GM18909 (cell line): ENCODE data around the gene PHF20.
"Not testable (repeated sequence)": the region's sequence is repeated elsewhere in the genome, so short reads cannot be mapped to it uniquely, and the experiment has no call there.

Experiments used
- ATAC-seq: cut with Tn5 transposase; IDR thresholded peaks from one replicate; pipeline ENCODE4 v1.9.1; 2021; ENCODE audit warnings: mild to moderate bottlenecking; ENCODE audit not compliant: unreplicated experiment, poor library complexity

The PHF20 gene

DNA sequence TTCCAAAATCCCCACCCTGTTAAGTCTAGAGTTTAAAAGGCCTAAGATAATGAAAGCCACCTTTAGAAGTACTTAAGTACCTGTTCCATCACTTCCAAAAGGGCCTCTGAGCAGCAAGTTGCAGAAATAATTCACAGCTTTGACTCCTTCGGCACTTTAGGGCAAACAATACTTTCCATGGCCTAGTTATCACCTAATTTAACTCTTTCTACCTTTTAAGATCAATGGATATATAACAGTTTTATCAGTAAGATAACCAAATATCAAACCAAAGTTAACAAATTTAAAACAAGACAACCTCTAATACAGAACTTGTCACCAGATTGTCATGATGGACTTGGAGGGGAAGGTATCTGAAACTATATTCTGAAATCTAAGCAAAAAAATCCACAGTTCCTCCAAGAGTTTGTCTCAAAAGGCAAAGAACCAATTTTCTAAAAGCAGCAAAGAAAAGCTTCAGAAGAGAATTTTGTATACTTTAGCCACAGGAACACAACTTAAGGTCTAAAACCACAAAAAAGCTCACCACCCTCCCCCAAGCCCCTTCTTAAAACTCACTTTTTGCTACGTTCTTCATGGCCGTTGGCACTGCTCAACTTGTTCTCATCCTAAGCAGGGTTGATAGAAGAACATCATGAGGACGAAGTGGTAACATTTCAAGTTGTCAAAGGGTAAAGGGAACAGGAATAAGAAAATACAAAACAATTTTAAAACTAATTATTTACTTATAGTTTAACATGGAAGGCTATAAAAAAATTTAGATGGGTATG lies 33.2 kb upstream of the PHF20 start:
- no peak for ATAC-seq

DNA sequence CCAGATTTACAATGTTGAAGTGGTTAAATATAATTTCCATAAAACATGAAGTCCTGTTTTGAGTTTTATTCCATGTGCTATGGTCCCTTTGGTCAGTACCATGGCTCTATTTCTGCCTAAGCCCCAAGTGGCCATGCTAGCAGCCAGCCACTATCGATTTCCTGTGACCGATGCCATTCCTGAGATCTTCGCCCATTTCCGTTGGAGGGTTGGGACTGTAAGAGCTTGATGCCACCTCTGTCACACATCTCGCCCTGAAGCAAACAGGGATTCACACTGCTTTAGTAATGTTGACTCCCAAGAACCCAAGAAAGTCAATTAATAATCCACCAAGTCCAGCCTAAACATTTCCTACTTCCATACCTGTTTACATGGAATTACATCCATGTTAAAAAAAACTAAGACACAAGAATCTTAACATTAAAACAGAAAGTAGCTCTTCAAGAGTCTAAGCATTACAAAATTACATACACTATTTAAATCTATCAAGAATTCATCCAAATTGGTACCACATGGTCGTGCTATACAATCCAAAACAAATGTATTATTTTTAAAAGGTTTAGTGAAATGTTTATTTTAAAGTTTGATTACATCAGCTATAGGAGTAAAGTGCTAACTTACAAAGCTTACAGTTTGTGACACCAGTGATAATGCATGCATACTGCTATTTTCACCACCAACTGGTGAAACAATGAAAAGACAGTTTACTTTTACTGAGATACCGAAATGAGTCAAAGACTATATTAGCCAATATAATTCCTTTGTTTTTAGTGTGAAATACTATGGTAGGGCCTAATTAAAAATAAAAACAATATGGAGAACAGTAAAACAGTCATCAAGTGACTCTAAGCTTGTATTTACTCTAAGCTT lies 32.3 kb upstream of the PHF20 start:
- no peak for ATAC-seq

DNA sequence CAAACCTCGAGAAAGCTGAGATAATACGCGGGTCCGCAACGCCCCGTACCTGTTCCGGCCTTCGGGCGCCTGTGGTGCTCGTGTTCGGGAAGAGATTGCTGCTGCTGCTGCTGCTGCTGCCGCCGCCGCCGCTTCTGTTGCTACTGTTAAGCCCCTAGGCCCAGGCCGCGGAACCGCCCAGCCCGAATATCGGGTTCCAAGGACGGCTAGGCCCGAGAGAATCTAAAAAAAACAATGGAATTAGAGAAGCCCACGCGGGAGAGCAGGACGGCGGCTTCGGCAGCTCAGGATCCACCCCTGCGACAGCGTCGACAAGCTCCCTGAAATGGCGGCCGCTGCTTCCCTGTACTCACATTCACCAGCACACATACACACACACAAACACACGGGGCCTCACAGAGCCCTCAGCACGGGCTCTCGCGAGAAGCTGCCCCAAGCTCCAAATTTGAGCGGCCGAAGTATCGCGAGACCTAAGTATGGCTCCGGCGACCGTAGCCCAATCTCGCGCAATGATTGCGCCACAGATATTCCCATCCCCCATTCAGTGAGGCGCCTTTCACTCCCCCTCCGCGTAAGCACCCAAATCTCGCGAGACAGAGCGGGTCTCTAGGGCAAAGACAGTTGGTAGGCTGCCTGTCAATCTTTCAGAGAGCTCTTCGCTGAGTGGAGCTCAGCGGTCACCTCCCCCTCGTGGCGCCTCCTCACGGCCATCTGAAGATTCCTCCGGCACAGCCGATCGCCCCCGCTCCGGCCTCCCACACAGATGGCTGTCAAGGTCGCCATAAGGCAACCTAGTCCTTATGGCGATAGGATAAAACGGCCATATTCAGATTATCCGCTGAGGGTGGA lies 29.7 kb upstream of the PHF20 start, which contains the start of gene RBM39:
RBM39 (minus strand) TSS at position 369 of the 849 bp plus-strand sequence. CDS start 1,386 bp downstream, outside the sequence.
- ATAC-seq = peak; percentile 87

DNA sequence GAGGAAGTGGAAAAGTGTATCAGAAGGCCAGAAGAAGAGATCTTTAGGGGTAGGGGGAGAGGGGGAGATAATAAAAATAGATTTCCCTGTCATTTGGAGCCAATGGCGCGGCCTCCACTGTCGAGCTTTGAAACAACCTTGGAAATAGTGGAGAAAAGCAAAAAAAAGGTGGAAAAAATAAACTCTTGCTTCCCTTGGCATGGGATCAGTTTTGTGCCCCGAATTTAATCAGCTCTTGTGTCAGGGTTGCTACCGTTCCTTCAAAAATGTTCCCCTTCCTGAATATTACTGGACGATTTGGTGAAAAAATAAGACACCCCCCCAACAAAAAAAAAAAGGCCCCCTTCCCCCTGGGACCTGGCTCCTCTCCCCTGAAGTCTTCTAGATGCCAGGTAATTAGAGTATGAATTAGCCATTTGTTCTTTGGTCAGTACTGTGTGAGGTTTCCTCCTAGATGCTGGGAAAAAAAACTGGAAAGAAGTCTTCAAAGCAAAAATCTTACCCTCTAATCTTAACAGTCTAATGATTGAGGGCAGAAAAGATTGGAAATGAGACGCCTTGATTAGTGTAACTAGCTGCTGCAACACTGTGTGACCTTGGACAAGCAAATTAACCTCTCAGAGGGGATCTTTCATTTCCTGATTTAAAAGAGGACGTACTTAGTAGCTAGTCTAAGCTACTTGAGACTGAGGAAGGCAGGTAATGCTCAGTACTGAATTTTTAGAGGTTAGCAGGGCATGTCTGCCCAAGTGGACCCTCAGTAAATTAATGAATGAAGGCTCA lies 28.9 kb upstream of the PHF20 start:
- peak; percentile 26 for ATAC-seq

DNA sequence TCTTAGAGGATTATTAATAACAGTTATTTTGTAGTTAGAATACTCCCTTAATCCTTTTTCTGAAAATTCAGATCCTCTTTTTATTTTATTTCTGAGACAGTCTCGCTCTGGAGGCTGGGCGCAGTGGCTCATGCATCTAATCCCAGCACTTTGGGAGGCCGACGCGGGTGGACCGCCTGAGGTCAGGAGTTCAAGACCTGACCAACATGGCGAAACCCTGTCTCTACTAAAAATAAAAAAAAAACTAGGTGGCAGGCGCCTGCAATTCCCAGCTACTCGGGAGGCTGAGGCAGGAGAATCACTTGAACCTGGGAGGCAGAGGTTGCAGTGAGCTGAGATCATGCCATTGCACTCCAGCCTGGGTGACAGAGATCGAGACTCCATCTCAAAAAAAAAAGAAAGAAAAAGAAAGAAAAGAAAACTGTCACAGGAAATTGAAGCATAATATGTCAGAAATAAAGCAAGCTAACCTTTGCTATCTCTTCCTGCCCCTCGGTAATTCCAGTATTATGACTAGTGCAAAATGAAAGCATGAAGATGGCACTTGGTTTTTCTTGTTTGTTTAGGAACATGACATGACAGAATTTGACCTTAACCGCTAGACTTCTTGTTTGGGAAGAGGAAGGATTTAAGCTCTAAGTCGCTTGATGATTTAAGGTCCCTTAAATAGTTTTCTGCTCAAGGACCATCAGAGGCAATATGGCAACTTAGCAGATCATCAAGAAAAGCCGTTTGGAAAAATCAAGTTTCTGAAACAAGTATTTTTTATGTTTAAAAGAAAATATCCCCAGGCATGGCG lies 27.9 kb upstream of the PHF20 start:
- no peak for ATAC-seq

DNA sequence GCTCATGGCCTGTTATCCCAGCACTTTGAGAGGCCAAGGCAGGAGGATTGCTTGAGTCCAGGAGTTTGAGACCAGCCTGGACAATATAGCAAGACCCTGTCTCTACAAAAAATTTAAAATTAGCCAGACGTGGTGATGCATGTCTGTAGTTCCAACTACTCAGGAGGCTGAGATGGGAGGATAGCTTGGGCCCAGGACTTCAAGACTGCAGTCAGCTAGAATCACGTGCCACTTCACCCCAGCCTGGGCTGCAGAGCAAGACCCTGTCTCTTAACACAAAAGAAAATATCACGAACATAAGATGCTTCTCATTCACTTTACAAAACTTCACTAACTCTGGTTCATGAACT lies 27.3 kb upstream of the PHF20 start:
- not testable (repeated sequence) for ATAC-seq

DNA sequence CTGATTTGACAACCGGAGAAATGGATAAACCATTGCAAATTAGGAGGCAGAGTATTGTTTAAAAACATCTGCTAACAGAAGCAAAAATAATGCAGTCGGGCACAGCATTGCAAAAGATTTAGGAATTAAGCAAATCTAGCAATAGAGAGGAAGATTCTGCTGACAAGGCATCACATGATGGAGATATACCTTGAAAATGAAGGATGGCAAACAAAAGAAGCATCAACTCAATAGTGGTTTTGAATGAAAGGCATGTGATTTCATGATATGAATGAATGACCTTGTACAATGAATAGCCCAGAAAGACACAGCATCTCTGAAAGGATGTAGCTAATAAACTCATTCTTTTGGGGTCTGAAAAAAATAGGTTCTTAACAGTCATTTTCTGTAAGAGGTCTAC lies 21.2 kb upstream of the PHF20 start:
- ATAC-seq = no peak

DNA sequence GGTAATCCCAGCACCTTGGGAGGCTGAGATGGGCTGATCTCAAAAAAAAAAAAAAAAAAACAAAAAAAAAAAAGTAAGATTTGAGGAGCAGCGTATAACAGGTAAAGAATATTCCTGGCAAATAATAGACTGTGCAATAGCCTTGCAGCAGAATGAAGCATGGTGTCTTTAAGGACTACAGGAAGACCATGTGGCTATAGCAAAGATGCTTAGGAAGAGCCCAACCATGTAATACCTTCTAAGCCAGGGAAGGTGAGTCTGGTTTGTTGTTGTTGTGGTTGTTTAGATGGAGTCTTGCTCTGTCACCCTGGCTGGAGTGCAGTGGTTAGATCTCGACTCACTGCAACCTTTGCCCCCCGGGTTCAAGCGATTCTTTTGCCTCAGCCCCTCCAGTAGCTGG lies 15.4 kb upstream of the PHF20 start:
- ATAC-seq = no peak

DNA sequence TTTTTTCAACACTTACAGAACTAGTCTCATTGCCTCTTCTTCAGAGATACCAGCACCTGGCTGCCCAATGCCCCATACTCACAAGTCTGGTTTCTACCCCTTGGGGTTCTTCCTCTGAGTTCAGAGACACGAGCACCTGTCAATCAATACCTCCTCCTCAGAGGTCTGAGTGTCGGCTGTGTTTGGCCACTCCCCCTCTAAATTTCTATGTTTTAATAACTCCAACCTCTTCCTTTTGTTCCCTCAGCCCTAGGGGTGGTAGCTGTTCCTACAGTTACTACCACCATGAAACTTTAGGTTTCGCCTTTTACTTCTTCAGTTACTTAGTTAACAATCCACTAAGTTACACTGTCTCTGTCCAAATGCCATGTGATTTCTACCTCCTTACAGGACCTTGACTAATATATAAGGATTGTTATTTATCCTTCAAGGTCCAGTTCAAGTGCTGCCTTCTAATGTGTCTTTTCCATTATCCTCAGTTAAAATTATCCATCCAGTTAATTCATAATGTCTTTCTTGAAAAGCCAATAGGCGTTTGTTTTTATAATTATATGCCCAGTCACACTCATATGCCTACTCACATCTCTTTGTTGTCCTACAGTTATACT lies 14.6 kb upstream of the PHF20 start:
- no peak for ATAC-seq

DNA sequence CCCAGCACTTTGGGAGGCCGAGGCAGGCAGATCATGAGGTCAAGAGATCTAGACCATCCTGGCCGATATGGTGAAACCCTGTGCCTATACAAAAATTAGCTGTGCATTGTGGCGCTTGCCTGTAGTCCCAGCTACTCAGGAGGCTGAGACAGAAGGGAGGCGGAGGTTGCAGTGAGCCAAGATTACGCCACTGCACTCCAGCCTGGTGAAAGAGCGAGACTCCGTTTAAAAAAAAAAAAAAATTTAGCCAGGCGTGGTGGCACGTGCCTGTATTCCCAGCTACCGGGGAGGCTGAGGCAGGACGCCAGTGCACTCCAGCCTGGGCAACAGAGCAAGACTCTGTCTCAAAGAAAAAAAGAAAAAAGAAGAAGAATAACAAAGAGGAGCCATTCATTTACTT lies 10.3 kb upstream of the PHF20 start:
- not testable (repeated sequence) for ATAC-seq

DNA sequence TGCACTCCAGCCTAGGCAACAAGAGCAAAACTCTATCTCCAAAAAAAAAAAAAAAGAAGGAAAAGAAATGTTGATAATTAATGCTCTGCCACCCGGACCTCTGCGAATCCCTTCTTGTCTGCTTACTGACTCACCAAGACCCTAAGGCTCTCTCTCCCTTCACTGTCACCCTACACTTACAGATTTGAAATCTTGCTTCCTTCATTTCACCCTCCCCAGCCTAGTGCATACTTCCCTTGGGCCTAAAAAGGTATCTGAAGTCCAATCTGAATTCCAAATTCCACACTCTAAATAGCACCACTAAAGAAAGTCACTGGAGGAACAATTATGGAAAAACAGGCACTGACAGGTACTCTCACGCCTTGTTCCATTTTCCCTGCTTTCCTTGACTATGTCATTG lies 9.4 kb upstream of the PHF20 start:
- ATAC-seq = no peak

DNA sequence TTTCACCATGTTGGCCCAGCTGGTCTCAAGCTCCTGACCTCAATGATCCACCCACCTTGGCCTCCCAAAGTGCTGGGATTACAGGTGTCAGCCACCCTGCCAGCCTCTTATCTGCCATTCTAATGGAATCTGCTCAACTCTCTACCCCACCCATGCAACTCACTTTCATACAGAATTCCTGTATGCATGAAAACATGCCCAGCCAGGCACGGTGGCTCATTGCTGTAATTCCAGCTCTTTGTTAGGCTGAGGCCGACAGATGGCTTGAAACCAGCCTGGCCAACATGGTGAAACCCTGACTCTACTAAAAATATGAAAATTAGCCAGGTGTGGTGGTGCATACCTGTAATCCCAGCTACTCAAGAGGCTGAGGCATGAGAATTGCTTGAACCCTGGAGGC lies 6.9 kb upstream of the PHF20 start:
- not testable (repeated sequence) for ATAC-seq

DNA sequence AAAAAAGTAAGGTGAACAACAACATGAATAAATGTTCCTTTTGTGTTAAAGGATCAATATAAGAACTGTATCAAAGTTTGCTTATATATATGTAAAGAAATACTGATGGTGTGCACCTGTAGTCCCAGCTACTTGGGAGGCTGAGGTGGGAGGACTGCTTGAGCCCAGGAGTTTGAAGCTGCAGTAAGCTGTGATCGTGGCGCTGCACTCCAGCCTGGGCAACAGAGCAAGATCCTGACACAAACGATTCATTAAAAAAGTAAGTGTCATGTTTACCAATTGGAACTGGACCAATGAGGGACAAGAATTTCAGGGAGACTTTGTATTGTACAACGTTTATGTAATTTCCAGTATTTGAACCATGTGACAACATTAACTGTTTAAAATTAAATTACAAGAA lies 5.0 kb upstream of the PHF20 start:
- no peak for ATAC-seq

DNA sequence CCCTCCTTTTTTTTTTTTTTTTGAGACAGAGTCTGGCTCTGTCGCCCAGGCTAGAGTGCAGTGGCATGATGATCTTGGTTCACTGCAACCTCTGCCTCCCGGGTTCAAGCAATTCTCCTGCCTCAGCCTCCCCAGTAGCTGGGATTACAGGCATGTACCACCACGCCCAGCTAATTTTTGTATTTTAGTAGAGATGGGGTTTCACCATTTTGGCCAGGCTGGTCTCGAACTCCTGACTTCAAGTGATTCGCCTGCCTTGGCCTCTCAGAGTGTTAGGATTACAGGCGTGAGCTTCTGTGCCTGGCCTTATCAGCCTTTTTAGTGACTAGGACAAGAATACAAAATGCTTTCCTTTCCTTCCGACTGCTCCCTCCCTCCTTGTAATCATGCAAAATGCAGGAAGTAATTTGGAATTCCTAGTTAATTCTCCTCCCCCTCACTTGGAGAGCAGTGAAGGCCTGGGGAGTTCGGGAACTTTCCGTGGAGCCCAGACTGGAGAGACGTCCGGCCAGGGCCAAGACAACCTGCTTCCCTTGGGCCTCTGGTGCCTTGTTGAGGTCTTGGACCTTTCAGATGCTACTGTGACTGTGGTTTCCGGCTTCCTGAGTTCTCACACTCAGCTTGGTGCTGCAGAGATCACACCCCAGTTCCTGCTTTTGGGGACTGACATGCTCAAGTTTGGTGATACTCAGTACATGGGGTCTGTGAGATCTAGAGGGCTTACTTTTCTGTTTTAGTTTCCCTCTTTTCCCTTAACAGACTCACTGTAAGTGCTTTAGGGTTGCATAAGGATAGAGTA lies 3.9 kb upstream of the PHF20 start:
- ATAC-seq = peak; percentile 63

DNA sequence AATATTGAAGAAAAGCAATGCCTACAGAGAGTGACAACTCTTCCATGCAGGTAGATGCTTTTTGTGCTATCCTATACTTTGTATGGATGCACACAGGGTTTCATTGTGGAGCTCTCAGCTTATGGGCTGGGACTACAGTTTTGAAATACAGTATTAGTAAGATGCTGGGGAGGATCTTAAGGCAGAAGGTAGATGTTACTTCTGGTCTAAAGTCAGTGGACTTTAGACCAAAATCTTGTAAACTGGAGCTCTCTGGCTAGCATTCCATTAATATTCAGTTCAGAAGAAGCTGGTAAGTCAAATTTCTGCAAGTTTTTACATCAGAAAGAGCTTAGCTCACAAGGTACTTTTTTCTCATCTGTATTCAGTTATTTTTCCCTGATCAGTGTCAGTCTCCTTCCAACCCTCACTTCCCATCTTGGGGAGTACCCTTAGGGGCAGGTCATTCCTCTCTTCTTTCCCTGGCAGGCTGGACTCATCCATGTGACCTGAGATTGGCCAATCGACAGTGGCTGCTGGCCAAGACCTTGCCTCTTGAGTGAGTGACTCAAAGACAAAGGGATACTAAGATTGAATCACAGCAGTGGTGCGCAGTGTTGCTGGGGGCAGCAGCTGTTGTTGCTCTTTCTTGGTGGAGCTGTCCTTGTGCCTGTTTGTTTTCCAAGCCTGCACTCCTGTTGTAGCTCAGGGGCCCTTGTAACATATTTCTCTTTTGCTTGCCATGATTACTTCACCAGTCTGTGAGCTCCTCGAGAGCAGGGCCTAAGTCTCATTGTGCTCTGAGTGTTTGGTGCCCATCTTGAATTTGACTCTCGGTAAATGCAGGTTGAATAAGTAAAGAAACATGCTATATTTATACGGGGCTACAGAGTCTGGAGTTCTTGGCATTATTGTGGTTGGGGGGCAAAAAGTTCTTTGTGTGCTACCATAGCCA lies 2.8 kb upstream of the PHF20 start:
- ATAC-seq = no peak

DNA sequence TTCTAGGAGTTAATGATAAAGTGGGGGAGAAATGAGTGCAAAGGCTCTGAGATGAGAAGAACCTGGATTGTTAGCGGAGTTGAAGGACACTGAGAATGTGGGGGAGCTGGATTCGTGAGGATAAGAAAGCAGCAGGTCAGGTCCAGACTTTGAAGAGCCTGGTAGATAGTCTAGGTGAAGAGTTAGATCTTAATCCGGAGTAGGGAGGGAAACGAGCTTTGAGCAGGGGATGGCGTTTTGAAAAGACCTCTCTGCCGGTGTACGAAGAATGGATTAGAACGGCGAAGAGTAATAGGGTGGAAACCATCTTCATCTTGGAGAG lies 487 bp upstream of the PHF20 start:
- no peak for ATAC-seq

DNA sequence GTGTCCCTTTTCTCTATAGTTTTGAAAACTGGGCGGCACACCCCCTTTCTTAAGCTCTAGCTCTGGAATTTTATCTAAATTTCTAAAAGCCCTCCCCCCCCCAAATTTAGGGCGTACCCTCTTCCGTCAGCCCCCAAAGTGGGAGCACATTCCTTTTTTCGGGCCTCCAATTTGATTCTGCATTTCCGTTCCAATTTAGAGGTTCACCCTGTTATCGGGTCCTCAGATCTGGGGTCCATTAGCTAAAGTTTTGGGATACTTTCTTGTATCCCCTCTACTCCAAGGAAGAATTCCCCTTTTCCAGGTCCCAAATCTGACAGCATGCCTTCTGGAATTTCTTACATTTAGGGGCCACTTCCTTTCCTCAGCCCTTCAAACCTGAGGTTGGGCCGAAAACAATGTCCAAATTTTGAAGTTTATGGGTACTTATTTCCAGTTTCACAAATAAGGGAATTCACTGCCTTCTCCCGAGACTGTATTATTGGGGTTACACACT lies 796 bp downstream of the PHF20 start:
- ATAC-seq = no peak
